ES-I3 (cell line): Measurements from ENCODE around the gene RCAN3.
"Not testable (repeated sequence)": the region's sequence is repeated elsewhere in the genome, so short reads cannot be mapped to it uniquely, and the experiment has no call there.

Experiments used
- H3K36me3 ChIP-seq: 2 replicates; pipeline ENCODE4 v1.6.1; 2013; ENCODE audit warnings: mild to moderate bottlenecking, low read length, control low read depth, moderate library complexity; ENCODE audit not compliant: insufficient read depth
- H3K4me1 ChIP-seq: 2 replicates; pipeline ENCODE4 v1.6.1; 2013; ENCODE audit warnings: mild to moderate bottlenecking, control low read depth, low read length; ENCODE audit not compliant: insufficient read depth
- H3K9ac ChIP-seq: 2 replicates; pipeline ENCODE4 v1.6.1; 2013; ENCODE audit warnings: low read depth, mild to moderate bottlenecking, low read length, moderate library complexity
- H3K9me3 ChIP-seq: 2 replicates; pipeline ENCODE4 v1.6.1; 2013; ENCODE audit warnings: mild to moderate bottlenecking, low read length, moderate library complexity; ENCODE audit not compliant: control insufficient read depth, insufficient read depth

The RCAN3 gene

DNA sequence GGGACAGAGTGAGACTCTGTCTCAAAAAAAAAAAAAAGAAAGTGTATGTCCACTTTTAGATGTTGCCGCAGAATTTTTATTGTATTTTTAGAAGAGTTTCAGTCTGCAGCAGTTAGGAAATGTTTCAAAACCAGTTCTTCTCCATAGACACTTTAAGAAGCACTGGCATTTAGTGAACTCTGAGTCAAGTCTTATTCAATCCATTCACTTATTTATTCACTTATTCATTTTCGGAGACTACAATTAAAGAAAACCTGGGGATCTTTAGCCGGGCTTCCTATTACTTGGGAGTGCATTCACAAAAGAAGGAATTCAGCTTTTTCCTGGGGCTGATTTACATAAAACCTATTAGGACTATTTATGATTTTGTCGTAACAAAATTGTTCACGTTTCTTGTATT, 12.3 kb downstream of the RCAN3 start:
- Histone ChIP-seq H3K36me3 (no peaks in the 10 kb centered on the region), H3K4me1 (no peaks in the 10 kb centered on the region), H3K9ac (no peak overlapping the region), H3K9me3 (no peaks in the 10 kb centered on the region)

DNA sequence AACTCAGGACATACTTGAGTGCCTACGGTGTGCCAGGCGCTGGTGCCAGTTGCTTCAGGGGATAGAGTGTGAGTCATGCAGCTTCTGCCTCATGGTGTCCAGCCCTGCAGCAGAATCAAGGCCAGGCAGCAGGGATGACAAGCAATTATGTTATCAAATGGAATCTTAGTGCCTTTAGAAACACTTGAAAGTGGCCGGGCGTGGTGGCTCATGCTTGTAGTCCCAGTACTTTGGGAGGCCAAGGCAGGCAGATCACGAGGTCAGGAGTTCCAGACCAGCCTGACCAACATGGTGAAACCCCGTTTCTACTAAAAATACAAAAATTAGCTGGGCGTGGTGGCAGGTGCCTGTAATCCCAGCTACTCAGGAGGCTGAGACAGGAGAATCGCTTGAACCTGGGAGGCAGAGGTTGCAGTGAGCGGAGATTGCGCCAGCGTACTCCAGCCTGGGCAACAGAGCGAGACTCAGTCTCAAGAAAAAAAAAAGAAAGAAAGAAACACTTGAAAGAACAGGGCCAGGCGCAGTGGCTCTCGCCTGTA, 13.1 kb downstream of the RCAN3 start:
- H3K9ac ChIP-seq, H3K4me1 ChIP-seq, H3K9me3 ChIP-seq, H3K36me3 ChIP-seq: not testable (repeated sequence)

GRCh38 chr1:24516506-24516905, 13.9 kb downstream of the RCAN3 start:
- Histone ChIP-seq H3K9ac (no peak overlapping the region), H3K36me3 (no peaks in the 10 kb centered on the region), H3K4me1 (no peaks in the 10 kb centered on the region), H3K9me3 (no peaks in the 10 kb centered on the region)

- no peak overlapping the region for H3K9ac ChIP-seq
- no peaks in the 10 kb centered on the region for H3K4me1 ChIP-seq
- H3K36me3 ChIP-seq = no peaks in the 10 kb centered on the region
- no peaks in the 10 kb centered on the region for H3K9me3 ChIP-seq
Measured at GRCh38 chr1:24517898-24518297, 15.3 kb downstream of the RCAN3 start.

DNA sequence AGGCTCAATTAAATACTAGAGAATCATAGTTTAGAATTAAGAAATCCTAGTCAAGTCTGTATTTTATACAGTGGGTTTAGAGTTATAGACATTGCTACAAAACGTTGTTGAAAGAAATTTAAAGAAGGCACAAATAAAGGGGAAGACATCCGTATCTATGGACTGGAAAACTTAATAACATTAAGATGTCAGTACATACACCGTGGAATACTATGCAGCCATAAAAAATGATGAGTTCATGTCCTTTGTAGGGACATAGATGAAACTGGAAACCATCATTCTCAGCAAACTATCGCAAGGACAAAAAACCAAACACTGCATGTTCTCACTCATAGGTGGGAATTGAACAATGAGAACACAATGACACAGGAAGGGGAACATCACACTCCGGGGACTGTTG, 17.6 kb downstream of the RCAN3 start:
- H3K9me3 ChIP-seq, H3K36me3 ChIP-seq, H3K4me1 ChIP-seq, H3K9ac ChIP-seq: not testable (repeated sequence)

- no peaks in the 10 kb centered on the region for H3K36me3 ChIP-seq
- peaks cover 3% of the 10 kb centered on the region; the same call in 1 of the 2 replicates for H3K4me1 ChIP-seq
- H3K9ac ChIP-seq = no peak overlapping the region
- H3K9me3 ChIP-seq = no peaks in the 10 kb centered on the region
Measured at GRCh38 chr1:24525606-24526005, 23.0 kb downstream of the RCAN3 start.

GRCh38 chr1:24526045-24526444, 23.4 kb downstream of the RCAN3 start:
- Histone ChIP-seq H3K4me1 (peaks cover 3% of the 10 kb centered on the region; the same call in 1 of the 2 replicates), H3K9ac (no peak overlapping the region), H3K36me3 (no peaks in the 10 kb centered on the region), H3K9me3 (no peaks in the 10 kb centered on the region)

DNA sequence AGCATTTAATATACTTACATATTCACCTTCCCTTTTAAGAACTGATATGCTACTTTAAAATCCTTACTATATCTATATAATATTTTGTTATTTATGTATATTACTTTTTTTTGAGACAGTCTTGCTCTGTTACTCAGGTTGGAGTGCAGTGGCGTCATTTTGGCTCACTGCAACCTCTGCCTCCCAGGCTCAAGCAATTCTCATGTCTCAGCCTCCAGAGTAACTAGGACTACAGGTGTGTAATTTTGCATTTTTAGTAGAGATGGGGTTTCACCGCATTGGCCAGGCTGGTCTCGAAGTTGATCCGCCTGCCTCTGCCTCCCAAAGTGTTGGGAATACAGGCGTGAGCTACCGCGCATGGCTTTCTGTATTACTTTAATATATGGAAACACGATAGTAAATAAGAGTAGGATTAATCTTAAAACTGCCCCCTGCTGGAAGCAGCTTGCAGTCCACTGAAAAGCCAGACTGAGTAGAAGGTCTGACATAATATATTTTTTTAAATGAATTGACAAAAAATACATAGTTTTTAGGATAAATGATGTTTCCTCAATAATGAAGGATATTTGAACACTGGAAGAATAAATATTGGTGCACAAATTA, 24.4 kb downstream of the RCAN3 start:
- H3K9ac ChIP-seq = no peak overlapping the region
- H3K9me3 ChIP-seq = no peaks in the 10 kb centered on the region
- no peaks in the 10 kb centered on the region for H3K36me3 ChIP-seq
- H3K4me1 ChIP-seq = peaks cover 3% of the 10 kb centered on the region; the same call in 1 of the 2 replicates

- Histone ChIP-seq H3K36me3 (no peaks in the 10 kb centered on the region), H3K4me1 (peaks cover 3% of the 10 kb centered on the region; the same call in 1 of the 2 replicates), H3K9me3 (no peaks in the 10 kb centered on the region), H3K9ac (no peak overlapping the region)
Measured at GRCh38 chr1:24528744-24529143, 26.1 kb downstream of the RCAN3 start.

DNA sequence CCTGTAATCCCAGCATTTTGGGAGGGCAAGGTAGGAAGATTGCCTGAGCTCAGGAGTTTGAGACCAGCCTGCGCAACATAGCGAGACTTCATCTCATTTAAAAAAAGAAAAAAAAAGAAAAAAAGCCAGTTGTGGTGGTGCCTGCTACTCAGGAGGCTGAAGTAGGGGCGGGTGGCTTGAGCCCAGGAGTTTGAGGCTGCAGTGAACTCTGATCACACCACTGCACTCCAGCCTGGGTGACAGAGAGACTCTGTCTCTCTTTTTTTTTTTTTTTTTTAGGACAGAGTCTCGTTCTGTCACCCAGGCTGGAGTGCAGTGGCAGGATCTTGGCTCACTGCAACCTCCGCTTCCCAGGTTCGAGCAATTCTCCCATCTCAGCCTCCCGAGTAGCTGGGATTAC, 26.7 kb downstream of the RCAN3 start:
- not testable (repeated sequence) for H3K9me3 ChIP-seq, H3K9ac ChIP-seq, H3K36me3 ChIP-seq, H3K4me1 ChIP-seq

- no peak overlapping the region for H3K9ac ChIP-seq
- no peaks in the 10 kb centered on the region for H3K9me3 ChIP-seq
- no peaks in the 10 kb centered on the region for H3K36me3 ChIP-seq
- no peaks in the 10 kb centered on the region for H3K4me1 ChIP-seq
Measured at GRCh38 chr1:24535021-24535424, 32.4 kb downstream of the RCAN3 start.

GRCh38 chr1:24535778-24536177, 33.1 kb downstream of the RCAN3 start:
- no peak overlapping the region for H3K9ac ChIP-seq
- H3K9me3 ChIP-seq = no peaks in the 10 kb centered on the region
- no peaks in the 10 kb centered on the region for H3K36me3 ChIP-seq
- H3K4me1 ChIP-seq = peaks cover 6% of the 10 kb centered on the region; the same call in 1 of the 2 replicates

DNA sequence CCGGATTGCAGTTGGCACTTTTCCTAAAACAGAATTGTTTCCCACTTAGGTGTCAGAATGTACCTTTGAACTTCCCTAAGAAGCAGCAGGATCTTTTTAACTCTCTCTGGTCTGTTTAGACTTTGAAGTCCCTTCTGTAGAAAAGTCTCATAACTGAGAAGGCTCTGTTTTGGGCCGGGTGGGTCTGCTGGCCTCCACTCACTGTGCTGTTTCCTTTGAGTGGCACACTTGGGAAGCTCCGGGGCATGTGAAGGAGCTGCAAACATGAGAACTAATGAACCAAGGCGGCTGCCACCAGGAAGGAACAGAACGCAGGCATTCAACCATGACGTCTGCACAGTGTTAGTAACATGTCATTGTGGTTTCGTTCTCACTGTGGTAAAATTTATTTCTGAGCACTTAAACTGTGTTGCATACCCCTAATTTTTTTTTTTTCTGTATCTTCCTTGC, 33.8 kb downstream of the RCAN3 start:
- Histone ChIP-seq H3K9ac (no peak overlapping the region), H3K4me1 (peaks cover 13% of the 10 kb centered on the region), H3K36me3 (no peaks in the 10 kb centered on the region), H3K9me3 (no peaks in the 10 kb centered on the region)

- no peak overlapping the region for H3K9ac ChIP-seq
- H3K9me3 ChIP-seq = no peaks in the 10 kb centered on the region
- H3K36me3 ChIP-seq = no peaks in the 10 kb centered on the region
- H3K4me1 ChIP-seq = peaks cover 18% of the 10 kb centered on the region
Measured at GRCh38 chr1:24540051-24540905, 37.6 kb downstream of the RCAN3 start.
